ENCODE data around the gene GPRC5B.

Gene GPRC5B

GRCh38 chr16:19898166-19898565 is 13.5 kb upstream of the GPRC5B start:
- DNase-seq (ENCODE audit: low spot score), result no peak

DNA sequence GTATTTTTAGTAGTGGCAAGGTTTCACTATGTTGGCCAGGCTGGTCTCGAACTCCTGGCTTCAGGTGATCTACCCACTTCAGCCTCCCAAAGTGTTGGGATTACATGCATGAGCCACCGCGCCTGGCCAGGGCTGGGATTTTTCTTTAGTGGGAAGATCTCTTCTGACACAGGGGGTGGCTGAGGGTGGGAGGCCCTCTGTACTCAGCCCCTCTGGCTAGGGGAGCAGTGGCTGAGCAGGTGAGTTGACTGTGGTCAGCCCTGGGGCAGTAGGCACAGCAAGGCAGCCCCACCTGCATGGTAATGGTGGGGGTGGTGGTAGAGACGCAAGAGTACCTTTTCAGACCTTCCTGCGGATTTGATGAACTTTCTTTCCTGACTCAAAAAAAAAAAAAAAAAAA is 12.3 kb upstream of the GPRC5B start:
- no peak for DNase-seq (ENCODE audit: low spot score)

- no peak for DNase-seq (ENCODE audit: low spot score)
Observed at GRCh38 chr16:19894586-19894985, 9.9 kb upstream of the GPRC5B start.

DNA sequence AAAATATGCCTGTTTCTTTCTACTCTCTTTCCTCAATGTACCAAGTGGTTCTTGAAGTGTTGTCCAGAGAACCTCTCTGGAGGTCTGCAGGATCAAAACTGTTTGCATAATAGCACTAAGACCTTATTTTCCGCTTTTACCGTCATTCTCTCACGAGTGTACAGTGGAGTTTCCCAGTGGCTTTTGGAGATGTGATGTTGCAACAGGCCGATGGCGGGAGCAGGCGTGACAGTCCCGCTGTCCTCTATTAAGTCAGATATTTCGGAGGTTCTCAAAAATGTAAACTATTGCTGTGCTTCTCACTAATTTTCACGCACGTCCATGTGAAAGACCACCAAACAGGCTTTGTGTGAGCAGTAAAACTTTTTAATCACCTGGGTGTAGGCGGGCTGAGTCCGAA is 8.3 kb upstream of the GPRC5B start:
- DNase-seq (ENCODE audit: low spot score), result no peak

DNA sequence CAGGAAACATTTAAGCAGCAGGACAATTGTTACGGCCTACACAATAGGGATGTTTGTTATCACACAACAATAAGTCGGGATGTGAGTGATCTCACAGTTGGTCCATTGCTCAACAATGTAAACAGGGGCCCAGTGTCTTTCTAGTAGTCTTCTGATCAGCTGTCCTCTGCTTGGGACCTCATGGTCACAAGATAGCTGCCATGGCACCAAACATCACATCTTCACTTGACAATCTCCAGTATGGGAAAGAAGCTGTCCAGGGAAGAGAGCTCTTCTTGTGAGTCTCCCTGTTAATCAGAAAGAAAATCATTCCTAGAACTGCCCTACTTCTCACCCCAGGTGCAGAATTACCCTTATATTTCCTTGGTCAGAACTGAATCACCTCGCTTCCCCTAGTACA is 6.3 kb upstream of the GPRC5B start:
- no peak for DNase-seq (ENCODE audit: low spot score)

GRCh38 chr16:19888834-19889233 is 4.2 kb upstream of the GPRC5B start:
- DNase-seq (ENCODE audit: low spot score), result no peak

DNA sequence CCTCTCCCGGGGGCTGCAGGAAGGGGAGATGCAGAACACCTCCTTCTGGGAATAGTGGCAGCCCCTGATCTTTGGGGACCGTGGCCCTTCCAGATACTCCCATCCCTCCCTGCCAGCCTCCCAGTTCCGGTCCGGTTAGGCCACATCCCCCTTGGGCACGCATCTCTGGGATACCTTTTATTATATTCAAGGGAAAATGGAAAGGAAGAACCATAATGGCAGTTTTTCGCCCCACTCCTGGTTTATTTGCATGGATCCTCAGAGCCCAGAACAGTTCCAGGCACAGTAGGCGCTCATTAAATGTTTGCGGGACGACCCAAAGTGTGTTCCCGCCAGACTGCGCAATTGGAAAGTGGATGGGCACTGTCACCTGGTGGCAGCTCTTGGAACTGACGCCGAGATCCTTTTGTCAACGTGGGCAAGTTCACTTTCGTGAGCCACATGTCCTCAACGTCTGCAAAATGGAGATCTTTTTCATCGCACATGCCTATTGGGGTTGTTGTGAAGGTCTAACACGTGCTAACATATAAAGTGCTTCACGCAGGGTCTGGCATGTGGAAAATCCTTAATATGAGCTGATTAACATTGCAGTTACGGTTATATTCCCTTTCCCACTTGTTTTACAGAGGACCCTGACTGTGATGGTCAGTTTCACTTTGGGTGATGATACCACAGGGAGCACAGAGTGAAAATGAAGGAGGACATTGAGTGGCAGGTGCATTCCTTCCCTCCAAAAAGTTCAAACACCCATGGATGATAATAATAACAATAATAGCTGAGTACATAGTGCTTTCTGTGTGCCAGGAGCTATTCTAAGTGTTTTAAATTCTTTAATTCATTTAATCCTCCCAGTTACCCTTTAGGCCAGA is 1.7 kb upstream of the GPRC5B start:
- peak; percentile 71 for DNase-seq (ENCODE audit: low spot score)

DNA sequence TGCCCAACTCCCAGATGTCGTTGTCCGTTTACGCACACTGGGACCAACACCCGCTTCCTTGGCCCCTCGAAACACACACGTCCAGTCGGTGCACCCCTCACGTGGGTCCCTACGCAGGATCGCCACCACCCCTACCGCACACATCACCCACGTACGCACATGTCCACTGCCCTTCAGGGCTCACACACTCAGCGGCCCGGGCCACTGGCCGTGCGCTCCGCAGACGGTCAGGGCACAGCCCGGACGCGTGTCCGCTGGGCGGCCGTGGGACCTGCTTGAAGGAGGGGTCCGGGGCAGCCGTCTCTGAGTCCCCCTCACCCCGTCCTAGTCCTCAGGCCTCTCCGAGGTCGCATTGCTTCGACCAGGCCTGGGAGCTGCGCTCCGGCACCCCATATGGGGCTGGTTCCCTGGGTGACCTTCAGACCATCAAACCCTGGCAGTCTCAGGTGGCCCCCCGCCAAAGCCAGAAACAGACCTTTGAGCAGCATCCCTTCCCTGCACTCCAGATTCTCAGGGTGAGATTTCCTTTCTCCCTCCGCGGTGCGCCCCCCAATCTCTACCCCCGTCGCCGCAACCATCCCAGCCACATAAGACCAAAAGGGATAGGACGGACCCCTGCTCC is 914 bp upstream of the GPRC5B start:
- no peak for DNase-seq (ENCODE audit: low spot score)

- DNase-seq (ENCODE audit: low spot score), result no peak
Observed at GRCh38 chr16:19883966-19884485, 622 bp downstream of the GPRC5B start.

GRCh38 chr16:19883296-19883965 is 1.2 kb downstream of the GPRC5B start:
- DNase-seq (ENCODE audit: low spot score), result no peak

- DNase-seq (ENCODE audit: low spot score), result no peak
Observed at GRCh38 chr16:19882646-19883045, 2.0 kb downstream of the GPRC5B start.

DNA sequence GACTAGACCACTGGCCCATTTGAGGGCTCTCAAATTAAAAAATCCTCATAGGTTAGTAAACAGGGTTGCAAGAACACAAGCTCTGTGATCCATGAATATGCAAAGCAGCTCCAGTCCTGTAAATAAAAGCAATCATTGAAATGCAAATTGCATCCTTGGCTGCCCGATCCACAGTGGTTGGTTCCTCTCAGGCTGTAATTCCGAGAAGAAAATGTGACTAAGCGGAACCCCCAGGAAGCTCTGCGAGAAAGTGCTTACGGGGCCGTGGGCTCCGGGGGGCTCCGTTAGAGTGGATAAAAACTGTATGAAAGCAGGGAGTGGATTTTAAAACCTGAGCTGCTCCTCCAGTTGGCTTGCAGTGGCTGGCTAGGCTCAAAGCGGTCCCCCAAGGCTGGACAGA is 2.5 kb downstream of the GPRC5B start:
- no peak for DNase-seq (ENCODE audit: low spot score)

GRCh38 chr16:19881783-19882182 is 2.9 kb downstream of the GPRC5B start:
- DNase-seq (ENCODE audit: low spot score), result no peak

DNA sequence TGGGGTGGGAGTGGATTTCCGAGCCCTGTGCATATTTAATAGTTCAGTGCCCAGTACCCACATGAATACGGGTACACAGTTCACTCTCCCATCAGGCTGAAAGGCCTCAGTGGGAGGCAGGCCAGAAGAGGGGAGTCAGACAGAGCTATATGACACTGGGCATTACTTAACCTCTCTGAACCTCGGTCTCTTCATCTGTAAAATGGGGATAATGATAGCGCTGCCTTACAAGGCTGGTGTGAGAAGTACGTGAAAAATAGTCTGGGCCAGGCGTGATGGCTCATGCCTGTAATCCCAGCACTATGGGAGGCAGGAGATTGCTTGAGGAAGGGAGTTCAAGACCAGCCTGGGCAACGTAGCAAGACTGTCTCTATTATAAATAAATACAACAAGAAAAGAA is 3.6 kb downstream of the GPRC5B start:
- DNase-seq (ENCODE audit: low spot score), result no peak

DNA sequence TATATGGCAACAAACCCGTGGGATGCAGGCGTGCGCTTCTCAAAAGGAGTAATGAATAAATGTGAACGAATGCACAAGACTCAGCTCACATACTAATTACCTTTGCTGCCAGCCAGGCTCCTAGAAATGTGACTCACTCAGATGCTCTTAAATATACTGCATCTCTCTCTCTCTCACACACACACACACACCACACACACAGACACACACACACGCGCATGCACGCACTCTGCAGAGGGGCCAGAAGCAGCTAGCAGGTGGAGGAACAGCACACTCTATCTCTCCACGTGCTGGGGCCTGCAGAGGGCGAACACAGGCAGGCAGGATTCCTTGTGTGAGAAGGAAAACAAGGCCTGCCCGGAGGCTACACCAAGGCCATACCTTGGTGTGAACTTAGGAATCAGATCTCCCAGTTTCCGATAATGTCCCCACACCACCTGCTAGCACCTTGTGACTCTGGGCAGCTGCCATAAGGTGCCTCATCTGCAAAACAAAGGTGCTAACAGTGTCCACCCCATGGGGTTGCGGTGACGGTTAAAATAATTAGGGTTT is 5.3 kb downstream of the GPRC5B start:
- no peak for DNase-seq (ENCODE audit: low spot score)

DNA sequence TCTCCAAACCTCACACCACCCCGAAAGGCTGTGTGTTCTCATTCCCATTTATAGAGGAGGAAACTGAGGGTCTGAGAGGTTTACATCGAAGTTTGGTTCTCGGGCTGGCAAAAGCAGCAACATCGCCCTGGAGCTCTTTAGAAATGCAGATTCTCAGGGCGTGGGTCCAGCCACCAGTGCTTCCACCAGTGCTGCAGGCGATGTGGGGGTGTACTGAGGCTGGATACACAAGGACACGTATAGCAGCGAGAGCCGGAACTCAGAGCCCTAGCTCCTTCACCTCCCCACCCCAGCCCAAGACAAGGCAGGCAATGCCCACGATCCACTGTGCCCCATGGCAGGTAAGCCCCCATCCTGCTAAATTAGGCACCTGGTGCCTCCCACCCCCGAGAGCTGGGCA is 5.9 kb downstream of the GPRC5B start:
- no peak for DNase-seq (ENCODE audit: low spot score)

DNA sequence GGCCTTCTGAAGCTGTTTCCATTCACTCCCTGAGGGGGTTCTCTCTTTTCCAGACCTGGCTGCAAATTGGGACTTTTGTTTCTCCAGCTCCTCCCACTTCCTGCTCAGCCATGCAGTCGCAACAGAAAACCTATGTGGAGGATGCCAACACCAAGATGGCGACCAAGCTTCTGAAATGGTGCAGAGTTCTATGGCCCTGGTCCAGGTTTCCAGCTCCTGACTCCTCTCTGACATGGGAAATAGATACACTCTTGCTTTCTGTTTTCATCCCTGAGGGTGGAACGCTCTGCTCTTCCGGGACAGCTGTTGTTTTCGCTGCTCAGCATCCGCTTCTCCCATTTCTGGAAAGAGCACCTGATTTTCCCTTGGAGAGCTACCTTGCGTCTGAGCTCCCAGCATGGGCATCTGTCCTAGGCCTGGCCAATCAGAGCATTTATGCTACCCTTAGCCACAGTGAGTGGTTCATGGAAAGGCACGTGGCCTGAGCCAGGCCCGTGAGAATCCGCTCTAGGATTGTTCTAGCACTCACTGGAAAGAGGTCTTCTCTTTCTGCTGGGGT is 8.1 kb downstream of the GPRC5B start:
- no peak for DNase-seq (ENCODE audit: low spot score)

GRCh38 chr16:19875900-19876299 is 8.7 kb downstream of the GPRC5B start:
- no peak for DNase-seq (ENCODE audit: low spot score)

- DNase-seq (ENCODE audit: low spot score), result no peak
Observed at GRCh38 chr16:19874851-19875546, 9.6 kb downstream of the GPRC5B start.

- no peak for DNase-seq (ENCODE audit: low spot score)
Observed at GRCh38 chr16:19874026-19874425, 10.6 kb downstream of the GPRC5B start.

GRCh38 chr16:19872935-19873334 is 11.7 kb downstream of the GPRC5B start:
- no peak for DNase-seq (ENCODE audit: low spot score)
